ENCODE data around the gene NPEPL1. TPM values are rescaled to one million over a fixed set of nuclear protein-coding genes. Genes with fewer than 3 reads are reported as not detected.

The NPEPL1 gene
- total and polyA plus RNA-seq, 2 of the 8 experiments (the other 6 are each of a cell fraction or from before 2014, with no cell fraction given) = 12.4 to 26.8 TPM

DNA sequence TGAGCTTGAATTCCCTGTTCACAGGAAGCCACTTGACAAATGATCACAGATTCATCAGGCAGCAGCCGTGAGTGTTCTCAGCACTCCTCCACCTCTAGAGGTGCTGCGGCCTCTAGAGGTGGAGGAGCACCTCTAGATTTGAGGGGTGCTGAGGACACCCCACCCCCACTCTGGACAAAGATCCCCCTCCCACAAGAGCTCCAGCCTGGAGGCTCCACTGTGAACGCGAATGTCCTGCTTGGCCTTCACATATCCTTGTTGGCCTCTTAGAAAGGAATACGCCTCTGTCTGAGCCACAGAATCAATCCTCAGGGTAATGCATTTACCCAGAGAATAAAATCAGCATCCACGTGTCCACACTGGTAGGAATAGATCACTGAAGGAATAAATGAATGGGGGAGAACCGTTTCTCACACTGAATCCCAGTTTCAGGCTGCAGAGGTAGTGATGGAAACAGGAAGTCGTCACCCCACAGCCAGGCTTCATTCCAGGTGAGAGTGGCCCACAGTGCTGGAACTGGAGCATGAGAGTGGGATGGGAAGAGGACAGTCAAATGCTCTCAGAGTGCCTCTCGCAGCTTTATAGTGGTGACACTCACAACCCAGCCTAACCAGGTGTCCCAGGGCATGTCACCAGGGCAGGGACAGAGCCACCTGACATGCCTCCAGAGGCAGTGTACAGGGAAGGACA is 16.6 kb downstream of the NPEPL1 start:
- H4K91ac ChIP-seq (replicated peaks; ENCODE audit: insufficient read length, low read length) = no peak overlapping the region
- H4K8ac ChIP-seq (ENCODE audit: extremely low read depth, insufficient read depth, low read length) = no peak overlapping the region; the same call in 1 of the 2 replicates
- no peaks in the 10 kb centered on the region for H3K79me1 ChIP-seq (ENCODE audit: low read depth, low read length)
- H3K36me3 ChIP-seq (ENCODE audit: control insufficient read depth in 2 of 4, insufficient read depth in 4 of 4, low read length in 3 of 4) = peaks cover under 1 to 10% (median 2%) of the 10 kb centered on the region in 4 experiments; a peak in 7 of 8 replicates
- no peak overlapping the region for H3K18ac ChIP-seq (ENCODE audit: extremely low read depth, low read length)
- H2AFZ ChIP-seq (ENCODE audit: low read length) = no peak overlapping the region
- no peak overlapping the region for H2AK5ac ChIP-seq (ENCODE audit: low read depth, low read length)
- FAIRE-seq = no peak
- H4K5ac ChIP-seq (ENCODE audit: insufficient read length, low read depth, low read length) = no peak overlapping the region
- H2BK12ac ChIP-seq (ENCODE audit: low read depth, low read length) = no peak overlapping the region
- H3K9me3 ChIP-seq (ENCODE audit: insufficient read depth in 2 of 2, low read depth in 1 of 2, low read length in 1 of 2) = peaks cover 0 to 3% of the 10 kb centered on the region in 2 experiments; a peak in 1 of 4 replicates
- H3K4me2 ChIP-seq (ENCODE audit: insufficient read depth in 1 of 2, low read depth in 2 of 2, low read length in 2 of 2) = no peak overlapping the region
- 90% methylated on average over 9 of the region's 9 CpGs; no CpG with 5 or more reads in 1 of the 2 experiments for WGBS, 2 experiments (ENCODE audit: extremely low coverage in 1 of 2, insufficient coverage in 1 of 2, insufficient read length in 1 of 2, insufficient replicate concordance in 2 of 2, low coverage in 1 of 2, low lambda C conversion rate in 2 of 2, missing lambda C conversion rate in 1 of 2)
- H3K23me2 ChIP-seq (ENCODE audit: low read depth, low read length) = no peaks in the 10 kb centered on the region
- H3K27ac ChIP-seq (ENCODE audit: low read depth, low read length) = no peak overlapping the region
- peak in 1 of 2 experiments; percentile 31 for DNase-seq (ENCODE audit: low read depth in 1 of 2, low spot score in 2 of 2)
- H3K23ac ChIP-seq (ENCODE audit: insufficient read length) = no peak overlapping the region
- H2BK5ac ChIP-seq (ENCODE audit: low read depth, low read length) = peak overlapping the region; percentile 28; the same call in 1 of the 2 replicates
- no peak overlapping the region for H2BK20ac ChIP-seq (ENCODE audit: low read length)
- H3K9ac ChIP-seq (replicated peaks in 1 of 4; ENCODE audit: extremely low read depth in 1 of 4, low read depth in 3 of 4, low read length in 3 of 4) = peak overlapping the region in 1 of 4 experiments; percentile 14; a peak in 1 of 7 replicates
- no peaks in the 10 kb centered on the region for H3K27me3 ChIP-seq (replicated peaks in 1 of 4; ENCODE audit: control insufficient read depth in 3 of 4, extremely low read depth in 1 of 4, insufficient read depth in 3 of 4, low read length in 3 of 4)
- no peak overlapping the region for H2BK15ac ChIP-seq (ENCODE audit: low read length)
- ChIA-PET CTCF (ENCODE audit: partially characterized antibody) (interaction anchor here (1.0 kb wide), 1 partner anchor 112 kb away, joined by 5 read pairs; no protein-coding TSS in a partner anchor), POLR2A (ENCODE audit: partially characterized antibody) (interaction anchor here (1.2 to 16.8 kb wide), 4 partner anchors 6 to 126 kb away, joined by 3 to 188 read pairs (median 38); partner anchors contain the start of gene NPEPL1)
- H3K79me2 ChIP-seq (ENCODE audit: control insufficient read depth in 1 of 2, insufficient read depth in 2 of 2, low read length in 2 of 2) = no peaks in the 10 kb centered on the region
- no peak overlapping the region for H3K4ac ChIP-seq (replicated peaks; ENCODE audit: insufficient read length, low read depth, low read length)
- no peak overlapping the region for H3K56ac ChIP-seq (replicated peaks; ENCODE audit: insufficient read length, low read depth, low read length)
- H3K4me3 ChIP-seq (ENCODE audit: extremely low read depth in 1 of 4, insufficient read depth in 2 of 4, low read depth in 3 of 4, low read length in 4 of 4) = no peak overlapping the region
- H2BK120ac ChIP-seq (replicated peaks; ENCODE audit: low read depth, low read length) = no peak overlapping the region
- no peaks in the 10 kb centered on the region for H3K4me1 ChIP-seq (replicated peaks in 1 of 4; ENCODE audit: control insufficient read depth in 3 of 4, insufficient read depth in 4 of 4, low read length in 3 of 4)
- H4K20me1 ChIP-seq (replicated peaks in 1 of 2; ENCODE audit: control insufficient read depth in 1 of 2, insufficient read depth in 2 of 2, low read length in 2 of 2) = peaks cover 0 to 2% of the 10 kb centered on the region in 2 experiments
- H3K14ac ChIP-seq (ENCODE audit: insufficient read length) = no peak overlapping the region
- no peak for TF ChIP-seq ASH2L (IDR thresholded peaks at IDR 0.05; ENCODE audit: low read length)
- no peak for TF ChIP-seq POU5F1 (IDR thresholded peaks at IDR 0.05; ENCODE audit: low read depth, low read length)

Measured in H1 (cell line).